Neural crest cell (in vitro differentiated cells): Measurements from ENCODE around the gene DYNLT4. TPM values are rescaled to one million over a fixed set of nuclear protein-coding genes. Genes with fewer than 3 reads are reported as not detected.
A peak's percentile ranks its signal among the peaks of the same experiment; 100 is the strongest.

Experiments used
- DNase-seq: peaks from one replicate; pipeline ENCODE4 v3.0.0; 2021; ENCODE audit warnings: low read depth, mixed read lengths, low spot score
- H3K27ac Mint-ChIP-seq: one replicate; pipeline ENCODE4 v1.8.0; 2021; ENCODE audit warnings: mild to moderate bottlenecking, mixed read lengths; ENCODE audit not compliant: unreplicated experiment
- H3K27me3 Mint-ChIP-seq: 2 replicates; pipeline ENCODE4 v1.8.0; 2021; ENCODE audit warnings: low read depth, mild to moderate bottlenecking, mixed read lengths
- H3K36me3 Mint-ChIP-seq: 2 replicates; pipeline ENCODE4 v1.8.0; 2021; ENCODE audit warnings: low read depth, mild to moderate bottlenecking, mixed read lengths
- H3K4me1 Mint-ChIP-seq: 2 replicates; pipeline ENCODE4 v1.8.0; 2021; ENCODE audit warnings: mixed read lengths
- H3K4me3 Mint-ChIP-seq: one replicate; pipeline ENCODE4 v1.8.0; 2021; ENCODE audit warnings: mild to moderate bottlenecking, mixed read lengths
- H3K9me3 Mint-ChIP-seq: 2 replicates; pipeline ENCODE4 v1.8.0; 2021; ENCODE audit warnings: mixed read lengths
- CTCF ChIP-seq: fragments of 200-600 bp; sonication (generic); conservative IDR thresholded peaks from 2 replicates; pipeline ENCODE4 v1.5.0; 2021; ENCODE audit warnings: antibody characterized with exemption, mild to moderate bottlenecking
- total RNA-seq: library from RNA; stranded (reverse); gene quantifications from 2 replicates; pipeline ENCODE4 v1.2.1, GENCODE V29; 2021

DYNLT4 gene
- total RNA-seq, 1 donor from 2014 or later: not detected

GRCh38 chr1:44785501-44786137, 21.5 kb downstream of the DYNLT4 start:
- Mint-ChIP-seq H3K9me3 (no peaks in the 10 kb centered on the region), H3K36me3 (peaks cover 10% of the 10 kb centered on the region), H3K27me3 (peaks cover 10% of the 10 kb centered on the region), H3K4me1 (peaks cover 31% of the 10 kb centered on the region), H3K4me3 (peak overlapping the region; percentile 69), H3K27ac (peak overlapping the region; percentile 31)
- no peak for DNase-seq
- TF ChIP-seq CTCF: no peak

GRCh38 chr1:44785029-44785380, 22.1 kb downstream of the DYNLT4 start:
- Mint-ChIP-seq H3K4me3 (peak overlapping the region; percentile 69), H3K27ac (no peak overlapping the region), H3K4me1 (peaks cover 31% of the 10 kb centered on the region), H3K27me3 (peaks cover 10% of the 10 kb centered on the region), H3K9me3 (no peaks in the 10 kb centered on the region), H3K36me3 (peaks cover 15% of the 10 kb centered on the region)
- no peak for TF ChIP-seq CTCF
- no peak for DNase-seq

GRCh38 chr1:44784094-44785028, 22.8 kb downstream of the DYNLT4 start:
- H3K9me3 Mint-ChIP-seq: no peaks in the 10 kb centered on the region
- H3K36me3 Mint-ChIP-seq: peaks cover 17% of the 10 kb centered on the region
- peak overlapping the region; percentile 85 for H3K4me3 Mint-ChIP-seq
- H3K4me1 Mint-ChIP-seq: peaks cover 31% of the 10 kb centered on the region
- H3K27ac Mint-ChIP-seq: no peak overlapping the region
- H3K27me3 Mint-ChIP-seq: peaks cover 10% of the 10 kb centered on the region
- TF ChIP-seq CTCF: no peak
- DNase-seq: no peak

- no peak for DNase-seq
- no peak overlapping the region for H3K27ac Mint-ChIP-seq
- peaks cover 20% of the 10 kb centered on the region for H3K36me3 Mint-ChIP-seq
- H3K27me3 Mint-ChIP-seq: peaks cover 10% of the 10 kb centered on the region
- TF ChIP-seq CTCF: no peak
- H3K9me3 Mint-ChIP-seq: no peaks in the 10 kb centered on the region
- H3K4me3 Mint-ChIP-seq: peak overlapping the region; percentile 85
- peaks cover 33% of the 10 kb centered on the region for H3K4me1 Mint-ChIP-seq
Observed at GRCh38 chr1:44783697-44784093, 23.5 kb downstream of the DYNLT4 start.

GRCh38 chr1:44780583-44781121, 26.5 kb downstream of the DYNLT4 start:
- no peaks in the 10 kb centered on the region for H3K9me3 Mint-ChIP-seq
- peak overlapping the region; percentile 90 for H3K4me3 Mint-ChIP-seq
- H3K36me3 Mint-ChIP-seq: peaks cover 38% of the 10 kb centered on the region
- H3K27ac Mint-ChIP-seq: no peak overlapping the region
- H3K4me1 Mint-ChIP-seq: peaks cover 46% of the 10 kb centered on the region
- no peak for TF ChIP-seq CTCF
- peaks cover 8% of the 10 kb centered on the region for H3K27me3 Mint-ChIP-seq
- no peak for DNase-seq
